HepG2 (cell line): ENCODE results near the gene CBX5. TPM values are rescaled to one million over a fixed set of nuclear protein-coding genes. Genes with fewer than 3 reads are reported as not detected.

Experiments
- ATAC-seq: fragments of 200-7000 bp; cut with Tn5 transposase; 3 replicates; pipeline ENCODE4 v1.9.1; 2020; ENCODE audit warnings: mild to moderate bottlenecking, moderate library complexity
- BruUV-seq: library from RNA; stranded (reverse); fragments of 400-500 nt; replicated peaks from 2 replicates; lab custom pipeline; 2021; lab: Mats Ljungman, UMichigan
- CTCF ChIA-PET: fragments of 300-600 bp; formaldehyde crosslinking; extraction: SDS; loops from one replicate; lab custom pipeline; 2021; ENCODE audit warnings: low total read pairs, inconsistent platforms, low intra/inter-chr PET ratio; lab: Yijun Ruan, JAX
- POLR2A ChIA-PET: fragments of 350-600 bp; sonication (Branson Sonifier 250); formaldehyde crosslinking; loops from one replicate; lab custom pipeline; 2020; ENCODE audit warnings: antibody characterized with exemption, inconsistent platforms; lab: Yijun Ruan, JAX
- DNase-seq: peaks from one replicate; pipeline ENCODE4 v3.0.0-alpha.2; 2015; ENCODE audit warnings: low spot score
- FAIRE-seq: peaks from 3 replicates; lab custom pipeline; 2011; peaks lifted over from hg19 to GRCh38; lab: Jason Lieb, UNC
- H2AFZ ChIP-seq: one replicate; pipeline ENCODE4 v1.6.1; 2011; ENCODE audit warnings: low read length, inconsistent platforms
- H3K27ac ChIP-seq: fragments of 300-600 bp; 3 replicates; pipeline ENCODE4 v1.8.0; 2011; ENCODE audit warnings: mixed run types, mild to moderate bottlenecking, mixed read lengths, low read length, inconsistent platforms; ENCODE audit not compliant: insufficient read depth; ENCODE audit errors: extremely low read length
- H3K27me3 ChIP-seq, 2 experiments: fragments of 200-600 bp in 1 of 2; 2 replicates in 1 of 2; 3 replicates in 1 of 2; pipeline versions ENCODE4 v1.6.0 to v1.8.0; 2011; ENCODE audit warnings: low read length in 2 of 2, mild to moderate bottlenecking in 2 of 2, moderate library complexity in 2 of 2, inconsistent platforms in 1 of 2; ENCODE audit not compliant: insufficient read depth in 2 of 2, control insufficient read depth in 1 of 2
- H3K36me3 ChIP-seq, 2 experiments: fragments of 200-600 bp in 1 of 2; replicated peaks in 1 of 2; 2 replicates in 1 of 2; 3 replicates in 1 of 2; pipeline versions ENCODE4 v1.5.1 to v1.8.0; 2011; ENCODE audit warnings: low read length in 2 of 2, inconsistent platforms in 1 of 2; ENCODE audit not compliant: insufficient read depth in 2 of 2, control insufficient read depth in 1 of 2
- H3K4me1 ChIP-seq: 2 replicates; pipeline ENCODE4 v1.5.1; 2012; ENCODE audit warnings: low read length, inconsistent platforms; ENCODE audit not compliant: insufficient read depth
- H3K4me2 ChIP-seq: 2 replicates; pipeline ENCODE4 v1.6.0; 2011; ENCODE audit warnings: low read depth, low read length, inconsistent platforms
- H3K4me3 ChIP-seq, 3 experiments: fragments of 200-600 bp in 1 of 3; sonication (generic), shearing (Covaris generic) in 1 of 3; replicated peaks in 1 of 3; 2 replicates each; pipeline ENCODE4 v1.5.1; 2011 to 2016; ENCODE audit warnings: low read length in 3 of 3, inconsistent platforms in 2 of 3, low read depth in 2 of 3, mild to moderate bottlenecking in 2 of 3, control low read depth in 1 of 3, mixed read lengths in 1 of 3; ENCODE audit not compliant: insufficient read depth in 1 of 3
- H3K79me2 ChIP-seq: one replicate; pipeline ENCODE4 v1.6.1; 2011; ENCODE audit warnings: low read length, inconsistent platforms; ENCODE audit not compliant: insufficient read depth
- H3K9ac ChIP-seq: 2 replicates; pipeline ENCODE4 v1.6.0; 2011; ENCODE audit warnings: mild to moderate bottlenecking, low read depth, low read length, inconsistent platforms; ENCODE audit not compliant: insufficient read depth
- H3K9me3 ChIP-seq: 2 replicates; pipeline ENCODE4 v1.5.1; 2012; ENCODE audit warnings: mild to moderate bottlenecking, low read length
- H4K20me1 ChIP-seq: 2 replicates; pipeline ENCODE4 v1.6.0; 2011; ENCODE audit warnings: inconsistent platforms, mild to moderate bottlenecking, low read length, moderate library complexity; ENCODE audit not compliant: insufficient read depth
- CEBPB ChIP-seq: IDR thresholded peaks from 2 replicates; pipeline ENCODE4 v1.6.1; 2011; ENCODE audit warnings: low read depth, low read length, improper control_type of control experiment, borderline replicate concordance
- GABPB1 ChIP-seq: IDR thresholded peaks from 2 replicates; pipeline ENCODE4 v1.6.1; 2016; ENCODE audit warnings: mild to moderate bottlenecking, missing genetic modification reagents, moderate library complexity, missing compliant biosample characterization
- ISL2 ChIP-seq: sonication (generic); formaldehyde crosslinking; IDR thresholded peaks from 2 replicates; pipeline ENCODE4 v1.5.0; 2020; ENCODE audit warnings: missing genetic modification reagents
- KDM1A ChIP-seq: IDR thresholded peaks from 2 replicates; pipeline ENCODE4 v1.6.1; 2016; ENCODE audit warnings: missing compliant biosample characterization
- KDM5A ChIP-seq: fragments of 200-600 bp; sonication (generic); IDR thresholded peaks from 2 replicates; pipeline ENCODE4 v1.7.0; 2018; ENCODE audit warnings: antibody characterized with exemption, mild to moderate bottlenecking, low read length, borderline replicate concordance
- NBN ChIP-seq: fragments of 450-650 bp; conservative IDR thresholded peaks from 2 replicates; pipeline ENCODE4 v1.6.1; 2017
- NKX3-1 ChIP-seq: sonication (generic); formaldehyde crosslinking; IDR thresholded peaks from 2 replicates; pipeline ENCODE4 v1.5.0; 2020; ENCODE audit warnings: missing genetic modification reagents
- RAD21 ChIP-seq: fragments of 450-650 bp; formaldehyde crosslinking; IDR thresholded peaks from 2 replicates; pipeline ENCODE4 v1.5.0; 2020; ENCODE audit warnings: mild to moderate bottlenecking
- SRSF9 ChIP-seq: fragments of 200-400 bp; formaldehyde crosslinking; IDR thresholded peaks from 2 replicates; pipeline ENCODE4 v1.6.1; 2018; ENCODE audit warnings: borderline replicate concordance, mild to moderate bottlenecking, low read depth, low read length; ENCODE audit not compliant: insufficient read depth, poor library complexity, severe bottlenecking
- ZNF619 ChIP-seq: sonication (generic); formaldehyde crosslinking; IDR thresholded peaks from 2 replicates; pipeline ENCODE4 v1.4.0; 2020; ENCODE audit warnings: mild to moderate bottlenecking, missing genetic modification reagents
- WGBS: methylation state at CpG from one replicate; pipeline ENCODE4 v1.1.6; 2017; ENCODE audit warnings: low lambda C conversion rate; 5-methylcytosine and 5-hydroxymethylcytosine counted together
- in situ Hi-C: cut with HindIII; loops from 2 replicates; pipeline ENCODE4 v1.10.0; 2017; ENCODE audit warnings: low pct_unique_long_range_greater_than_20kb; ENCODE audit not compliant: extremely low pct_ligation_motif_present
- intact Hi-C: fragments of 100-400 bp; cut with micrococcal nuclease; formaldehyde crosslinking; loops from one replicate; pipeline ENCODE4 v1.10.0; 2022; ENCODE audit not compliant: unreplicated experiment
- polyA plus RNA-seq, 8 experiments: library from polyadenylated mRNA; depleted of rRNA in 3 of 8; stranded (reverse) in 7 of 8; unstranded in 1 of 8; fragments of >200 nt; fragmentation: Illumina TruSeq in 4 of 8; extraction: Trizol in 4 of 8; gene quantifications; 2 replicates each; pipeline versions ENCODE4 v1.2.1 to v1.2.3, GENCODE V29; 2011 to 2016; ENCODE audit warnings: low read depth in 4 of 8, missing spikeins in 1 of 8, mixed read lengths in 1 of 8; ENCODE audit not compliant: insufficient read depth in 1 of 8
- total RNA-seq, 5 experiments: library from RNA; depleted of rRNA; stranded (reverse); fragments of >200 nt; fragmentation: Illumina TruSeq; extraction: Trizol; gene quantifications; 2 replicates each; pipeline ENCODE4 v1.2.3, GENCODE V29; 2016; ENCODE audit warnings: low read depth in 1 of 5
- TF ChIP-seq, protein P1 (sequence below): IDR thresholded peaks from 2 replicates; pipeline ENCODE4 v1.6.1; 2016; ENCODE audit warnings: missing genetic modification reagents, missing compliant biosample characterization
- TF ChIP-seq, protein P2 (sequence below): sonication (generic); formaldehyde crosslinking; IDR thresholded peaks from 2 replicates; pipeline ENCODE4 v1.4.0; 2020; ENCODE audit warnings: mild to moderate bottlenecking, missing genetic modification reagents
- TF ChIP-seq, protein P3 (sequence below): IDR thresholded peaks from 2 replicates; pipeline ENCODE4 v1.6.1; 2012; ENCODE audit warnings: inconsistent platforms
- TF ChIP-seq, protein P4 (sequence below): sonication (generic); formaldehyde crosslinking; IDR thresholded peaks from 2 replicates; pipeline ENCODE4 v1.5.1; 2020; ENCODE audit warnings: mild to moderate bottlenecking, missing genetic modification reagents
- TF ChIP-seq, protein P5 (sequence below): conservative IDR thresholded peaks from 2 replicates; pipeline ENCODE4 v1.6.1; 2018; ENCODE audit warnings: missing genetic modification reagents

The CBX5 gene
- total and polyA plus RNA-seq, 2 of the 13 experiments (the other 11 are each of a cell fraction or from before 2014, with no cell fraction given), result 16.0 to 22.2 TPM

DNA sequence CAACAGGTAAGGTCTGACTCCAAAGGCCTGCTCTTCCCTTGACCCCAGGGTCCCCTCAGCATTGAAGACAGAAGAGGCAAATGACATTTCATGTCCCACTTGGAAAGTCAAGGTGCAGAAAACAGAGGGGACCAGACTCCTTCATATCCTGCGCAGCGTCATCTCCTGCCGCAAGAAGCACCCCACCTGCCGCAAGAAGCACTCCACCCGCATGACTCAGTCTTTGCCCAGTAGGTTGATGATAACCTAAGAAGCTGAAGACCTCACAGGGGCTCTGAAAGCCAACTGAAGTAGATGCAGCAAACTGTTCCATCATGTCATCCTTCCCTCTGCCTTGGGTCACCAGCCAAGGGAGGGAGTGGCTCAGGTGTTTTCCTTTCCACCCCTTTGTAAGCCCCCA is 79.5 kb downstream of the CBX5 start:
- Histone ChIP-seq H2AFZ (no peak overlapping the region), H3K27me3 (peaks cover 2 to 56% of the 10 kb centered on the region in 2 experiments; a peak in 3 of 5 replicates), H3K9me3 (no peaks in the 10 kb centered on the region), H3K4me2 (no peak overlapping the region), H3K4me3 (no peak overlapping the region), H4K20me1 (no peaks in the 10 kb centered on the region), H3K79me2 (no peaks in the 10 kb centered on the region), H3K9ac (no peak overlapping the region), H3K4me1 (0 out of 2 replicates have a peak, but pooled peaks cover 2% of the 10 kb centered on the region), H3K36me3 (no peaks in the 10 kb centered on the region), H3K27ac (no peak overlapping the region)
- no TSS peak for BruUV-seq
- TF ChIP-seq GABPB1, result no peak
- TF ChIP-seq KDM5A, result no peak
- TF ChIP-seq RAD21 (CRISPR knock-in tag), result no peak
- TF ChIP-seq KDM1A (CRISPR knock-in tag), result no peak
- TF ChIP-seq NBN, result no peak
- TF ChIP-seq, protein P1, sequence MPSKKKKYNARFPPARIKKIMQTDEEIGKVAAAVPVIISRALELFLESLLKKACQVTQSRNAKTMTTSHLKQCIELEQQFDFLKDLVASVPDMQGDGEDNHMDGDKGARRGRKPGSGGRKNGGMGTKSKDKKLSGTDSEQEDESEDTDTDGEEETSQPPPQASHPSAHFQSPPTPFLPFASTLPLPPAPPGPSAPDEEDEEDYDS (CRISPR knock-in tag), result no peak
- TF ChIP-seq SRSF9, result no peak
- TF ChIP-seq, protein P2, sequence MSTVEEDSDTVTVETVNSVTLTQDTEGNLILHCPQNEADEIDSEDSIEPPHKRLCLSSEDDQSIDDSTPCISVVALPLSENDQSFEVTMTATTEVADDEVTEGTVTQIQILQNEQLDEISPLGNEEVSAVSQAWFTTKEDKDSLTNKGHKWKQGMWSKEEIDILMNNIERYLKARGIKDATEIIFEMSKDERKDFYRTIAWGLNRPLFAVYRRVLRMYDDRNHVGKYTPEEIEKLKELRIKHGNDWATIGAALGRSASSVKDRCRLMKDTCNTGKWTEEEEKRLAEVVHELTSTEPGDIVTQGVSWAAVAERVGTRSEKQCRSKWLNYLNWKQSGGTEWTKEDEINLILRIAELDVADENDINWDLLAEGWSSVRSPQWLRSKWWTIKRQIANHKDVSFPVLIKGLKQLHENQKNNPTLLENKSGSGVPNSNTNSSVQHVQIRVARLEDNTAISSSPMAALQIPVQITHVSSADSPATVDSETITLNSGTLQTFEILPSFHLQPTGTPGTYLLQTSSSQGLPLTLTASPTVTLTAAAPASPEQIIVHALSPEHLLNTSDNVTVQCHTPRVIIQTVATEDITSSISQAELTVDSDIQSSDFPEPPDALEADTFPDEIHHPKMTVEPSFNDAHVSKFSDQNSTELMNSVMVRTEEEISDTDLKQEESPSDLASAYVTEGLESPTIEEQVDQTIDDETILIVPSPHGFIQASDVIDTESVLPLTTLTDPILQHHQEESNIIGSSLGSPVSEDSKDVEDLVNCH, result no peak
- TF ChIP-seq, protein P3, sequence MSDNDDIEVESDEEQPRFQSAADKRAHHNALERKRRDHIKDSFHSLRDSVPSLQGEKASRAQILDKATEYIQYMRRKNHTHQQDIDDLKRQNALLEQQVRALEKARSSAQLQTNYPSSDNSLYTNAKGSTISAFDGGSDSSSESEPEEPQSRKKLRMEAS, result no peak
- no peak for TF ChIP-seq CEBPB
- no peak for TF ChIP-seq ISL2 (CRISPR knock-in tag)
- TF ChIP-seq, protein P4, sequence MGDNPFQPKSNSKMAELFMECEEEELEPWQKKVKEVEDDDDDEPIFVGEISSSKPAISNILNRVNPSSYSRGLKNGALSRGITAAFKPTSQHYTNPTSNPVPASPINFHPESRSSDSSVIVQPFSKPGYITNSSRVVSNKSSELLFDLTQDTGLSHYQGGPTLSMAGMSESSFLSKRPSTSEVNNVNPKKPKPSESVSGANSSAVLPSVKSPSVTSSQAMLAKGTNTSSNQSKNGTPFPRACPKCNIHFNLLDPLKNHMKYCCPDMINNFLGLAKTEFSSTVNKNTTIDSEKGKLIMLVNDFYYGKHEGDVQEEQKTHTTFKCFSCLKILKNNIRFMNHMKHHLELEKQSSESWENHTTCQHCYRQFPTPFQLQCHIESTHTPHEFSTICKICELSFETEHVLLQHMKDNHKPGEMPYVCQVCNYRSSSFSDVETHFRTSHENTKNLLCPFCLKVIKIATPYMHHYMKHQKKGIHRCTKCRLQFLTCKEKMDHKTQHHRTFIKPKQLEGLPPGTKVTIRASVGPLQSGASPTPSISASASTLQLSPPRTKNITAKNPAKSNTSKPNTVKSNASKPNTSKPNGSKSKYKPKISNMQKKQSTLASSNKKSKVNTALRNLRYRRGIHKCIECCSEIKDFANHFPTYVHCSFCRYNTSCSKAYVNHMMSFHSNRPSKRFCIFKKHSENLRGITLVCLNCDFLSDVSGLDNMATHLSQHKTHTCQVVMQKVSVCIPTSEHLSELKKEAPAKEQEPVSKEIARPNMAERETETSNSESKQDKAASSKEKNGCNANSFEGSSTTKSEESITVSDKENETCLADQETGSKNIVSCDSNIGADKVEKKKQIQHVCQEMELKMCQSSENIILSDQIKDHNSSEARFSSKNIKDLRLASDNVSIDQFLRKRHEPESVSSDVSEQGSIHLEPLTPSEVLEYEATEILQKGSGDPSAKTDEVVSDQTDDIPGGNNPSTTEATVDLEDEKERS, result no peak
- TF ChIP-seq, protein P5, sequence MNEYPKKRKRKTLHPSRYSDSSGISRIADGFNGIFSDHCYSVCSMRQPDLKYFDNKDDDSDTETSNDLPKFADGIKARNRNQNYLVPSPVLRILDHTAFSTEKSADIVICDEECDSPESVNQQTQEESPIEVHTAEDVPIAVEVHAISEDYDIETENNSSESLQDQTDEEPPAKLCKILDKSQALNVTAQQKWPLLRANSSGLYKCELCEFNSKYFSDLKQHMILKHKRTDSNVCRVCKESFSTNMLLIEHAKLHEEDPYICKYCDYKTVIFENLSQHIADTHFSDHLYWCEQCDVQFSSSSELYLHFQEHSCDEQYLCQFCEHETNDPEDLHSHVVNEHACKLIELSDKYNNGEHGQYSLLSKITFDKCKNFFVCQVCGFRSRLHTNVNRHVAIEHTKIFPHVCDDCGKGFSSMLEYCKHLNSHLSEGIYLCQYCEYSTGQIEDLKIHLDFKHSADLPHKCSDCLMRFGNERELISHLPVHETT (CRISPR knock-in tag), result no peak
- TF ChIP-seq ZNF619 (CRISPR knock-in tag), result no peak
- no peak for TF ChIP-seq NKX3-1 (CRISPR knock-in tag)
- intact Hi-C loops (no loop called here), in situ Hi-C loops (no loop called here)
- DNase-seq (no peak), FAIRE-seq (no peak), ATAC-seq (no peak)
- 83% methylated on average over 5 of the region's 5 CpGs for WGBS
- ChIA-PET CTCF (interaction anchor here (1.3 to 3.0 kb wide), 4 partner anchors 9 to 194 kb away, joined by 5 to 48 read pairs (median 20); partner anchors contain the start of gene HOXC5), POLR2A (no interaction called here)
